ENCODE measurements around the gene SEBOX. TPM values are rescaled to one million over a fixed set of nuclear protein-coding genes. Genes with fewer than 3 reads are reported as not detected.
A peak's percentile ranks its signal among the peaks of the same experiment; 100 is the strongest.

SEBOX gene
- polyA plus RNA-seq, 4 donors: not detected

DNA sequence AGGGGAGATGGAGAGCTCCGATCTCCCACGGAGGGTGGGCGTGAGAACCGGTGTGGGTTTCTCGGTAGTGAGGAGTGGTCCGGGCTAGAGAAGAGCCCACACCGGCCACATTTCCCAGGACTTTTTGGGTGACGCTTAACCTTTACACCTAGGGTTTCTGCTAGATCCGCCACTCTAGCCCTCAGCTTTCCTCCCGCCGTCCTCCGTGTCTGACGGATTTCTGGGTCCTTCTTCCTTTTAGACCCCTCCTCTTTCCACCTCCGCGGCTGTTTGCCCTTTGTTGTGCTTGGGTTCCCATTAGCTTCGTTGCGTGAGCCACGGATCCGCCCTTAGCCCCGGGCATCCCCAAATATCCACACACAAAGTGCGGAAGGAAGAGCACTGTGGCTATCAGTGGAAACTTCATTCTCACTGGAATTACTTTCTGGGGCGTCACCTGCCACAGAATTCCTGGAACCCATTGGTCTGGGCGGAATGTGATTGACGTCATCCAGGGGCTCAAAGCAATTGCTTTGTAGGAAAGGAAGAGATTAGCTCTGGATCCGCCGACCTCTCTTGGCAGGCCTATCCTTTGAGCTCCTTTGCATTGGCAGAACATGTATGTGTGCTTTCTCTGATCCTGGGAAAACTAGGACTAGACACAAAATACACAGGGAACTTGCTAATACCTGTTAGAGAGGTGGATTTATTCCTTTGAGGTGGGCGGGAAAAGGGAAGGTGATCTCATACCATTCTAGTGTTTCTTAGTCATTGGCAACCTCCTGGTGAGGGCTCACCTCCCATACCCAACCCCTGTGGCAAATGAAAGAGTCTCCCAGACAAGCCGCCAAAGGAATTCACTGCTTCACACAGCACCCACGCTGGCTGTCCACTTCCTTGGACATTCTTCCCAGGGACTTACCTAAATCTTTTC, 28.8 kb downstream of the SEBOX start:
- peaks cover 8 to 17% (median 10%) of the 10 kb centered on the region in 3 donors for H3K4me1 ChIP-seq (ENCODE audit: control insufficient read depth in 3 of 3, insufficient read depth in 2 of 3, low read depth in 1 of 3, low read length in 2 of 3)
- peaks cover 1 to 41% (median 1%) of the 10 kb centered on the region in 3 donors for H3K36me3 ChIP-seq (ENCODE audit: control insufficient read depth in 3 of 3, insufficient read depth in 2 of 3, low read depth in 1 of 3, low read length in 3 of 3)
- DNase-seq (peak; percentile 76 to 93), FAIRE-seq (no peak)
- no peaks in the 10 kb centered on the region for H3K9me3 ChIP-seq (ENCODE audit: control insufficient read depth in 2 of 2, insufficient read depth in 1 of 2, low read depth in 1 of 2, low read length in 1 of 2)
- peak overlapping the region; percentile 82 to 100 (median 92) for H3K4me3 ChIP-seq (ENCODE audit: low read depth in 1 of 3, low read length in 3 of 3)
- no peaks in the 10 kb centered on the region for H3K27me3 ChIP-seq (ENCODE audit: control insufficient read depth in 3 of 3, insufficient read depth in 3 of 3, low read length in 3 of 3)
- H3K27ac ChIP-seq (ENCODE audit: low read depth in 1 of 3, low read length in 2 of 3): peak overlapping the region; percentile 82 to 100 (median 93)
- WGBS, 3 donors: 4 to 6% (median 6%) methylated on average over 29 of the region's 29 CpGs

DNA sequence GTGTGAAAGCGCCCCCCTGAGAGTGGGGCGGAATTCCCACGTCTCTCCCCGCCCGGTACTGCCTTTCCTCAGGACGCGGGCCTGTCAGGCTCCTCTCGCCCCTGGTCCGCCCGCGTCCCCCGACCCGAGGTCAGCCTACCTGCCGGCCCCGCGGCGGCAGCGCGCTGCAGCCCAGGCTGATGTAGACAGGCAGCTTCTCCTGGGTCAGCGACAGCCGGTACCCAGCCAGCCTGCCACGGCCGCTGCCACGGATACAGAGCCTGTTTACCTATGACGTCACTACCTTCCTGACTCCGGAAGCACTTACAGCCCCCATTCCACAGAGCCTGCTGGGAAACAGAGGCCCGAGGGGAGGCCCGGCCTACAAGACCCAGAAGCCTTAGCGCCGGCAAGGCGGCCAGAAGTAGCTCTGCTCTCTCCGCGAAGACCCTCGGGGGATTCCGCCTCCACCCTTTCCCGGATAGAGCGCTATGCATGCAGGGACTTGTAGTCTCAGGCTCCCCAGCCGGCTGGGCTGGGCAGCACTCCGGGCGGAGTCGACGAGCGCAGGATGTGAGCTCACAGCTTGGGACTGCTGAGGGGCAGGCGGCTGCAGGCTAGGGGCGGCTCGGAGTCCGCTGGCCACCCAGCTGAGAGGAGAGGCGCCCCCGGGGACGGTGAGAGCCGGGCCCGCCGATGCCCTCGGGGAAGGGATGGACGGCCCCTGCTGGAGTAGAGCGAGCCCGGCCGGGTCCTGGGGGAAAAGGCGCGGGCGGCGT, 29.6 kb downstream of the SEBOX start, which contains the start of the genes IFT20 and TNFAIP1:
TSS of gene IFT20 (minus strand) at position 272 of the 758 bp plus-strand sequence. CDS start 3,487 bp downstream, outside the sequence.
TSS of gene TNFAIP1 (plus strand) at position 561 of the 758 bp plus-strand sequence. CDS start 3,761 bp downstream, outside the sequence.
- Histone ChIP-seq H3K27me3 (ENCODE audit: control insufficient read depth in 3 of 3, insufficient read depth in 3 of 3, low read length in 3 of 3) (no peaks in the 10 kb centered on the region), H3K9me3 (ENCODE audit: control insufficient read depth in 2 of 2, insufficient read depth in 1 of 2, low read depth in 1 of 2, low read length in 1 of 2) (no peaks in the 10 kb centered on the region), H3K36me3 (ENCODE audit: control insufficient read depth in 3 of 3, insufficient read depth in 2 of 3, low read depth in 1 of 3, low read length in 3 of 3) (peaks cover 0 to 41% (median 0%) of the 10 kb centered on the region in 3 donors), H3K4me1 (ENCODE audit: control insufficient read depth in 3 of 3, insufficient read depth in 2 of 3, low read depth in 1 of 3, low read length in 2 of 3) (peaks cover 8 to 17% (median 10%) of the 10 kb centered on the region in 3 donors), H3K4me3 (ENCODE audit: low read depth in 1 of 3, low read length in 3 of 3) (peak within 1 kb of the TSS; percentile 82 to 100 (median 94)), H3K27ac (ENCODE audit: low read depth in 1 of 3, low read length in 2 of 3) (peak within 1 kb of the TSS; percentile 82 to 100 (median 93))
- FAIRE-seq: peak; percentile 76
- WGBS, 3 donors: 0 to 1% (median 1%) methylated on average over 59 to 62 of the region's 62 CpGs
- DNase-seq: peak; percentile 99 to 100

DNA sequence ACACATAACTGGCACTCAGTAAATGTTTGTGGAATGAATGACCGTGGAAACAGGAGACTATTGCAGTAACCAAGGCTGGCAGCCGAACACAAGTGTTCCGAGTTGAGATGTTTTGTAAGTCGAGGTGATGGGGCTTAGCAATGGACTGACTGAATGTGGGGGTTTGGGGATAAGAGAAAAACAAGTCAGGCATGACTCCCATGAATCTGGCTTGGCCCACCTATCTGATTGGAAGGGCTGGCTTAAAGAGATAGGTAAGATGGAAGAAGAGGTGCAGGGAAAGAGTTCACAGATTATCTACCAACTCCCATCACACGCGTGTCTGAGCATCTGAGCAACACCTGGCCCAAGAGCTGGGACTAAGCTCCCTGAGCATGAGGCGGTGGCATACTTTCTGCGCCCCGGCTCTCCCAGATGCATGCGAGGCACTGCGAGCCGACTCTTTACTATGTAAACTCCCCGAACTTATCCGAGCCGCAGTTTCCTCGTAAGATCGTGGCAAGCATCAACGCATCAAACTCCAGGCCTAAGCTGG, 30.3 kb downstream of the SEBOX start:
- Histone ChIP-seq H3K9me3 (ENCODE audit: control insufficient read depth in 2 of 2, insufficient read depth in 1 of 2, low read depth in 1 of 2, low read length in 1 of 2) (no peaks in the 10 kb centered on the region), H3K4me3 (ENCODE audit: low read depth in 1 of 3, low read length in 3 of 3) (peak overlapping the region; percentile 60 to 100 (median 94)), H3K27me3 (ENCODE audit: control insufficient read depth in 3 of 3, insufficient read depth in 3 of 3, low read length in 3 of 3) (no peaks in the 10 kb centered on the region), H3K27ac (ENCODE audit: low read depth in 1 of 3, low read length in 2 of 3) (peak overlapping the region; percentile 69 to 92 (median 84)), H3K4me1 (ENCODE audit: control insufficient read depth in 3 of 3, insufficient read depth in 2 of 3, low read depth in 1 of 3, low read length in 2 of 3) (peaks cover 8 to 17% (median 10%) of the 10 kb centered on the region in 3 donors), H3K36me3 (ENCODE audit: control insufficient read depth in 3 of 3, insufficient read depth in 2 of 3, low read depth in 1 of 3, low read length in 3 of 3) (peaks cover 0 to 37% (median 2%) of the 10 kb centered on the region in 3 donors)
- DNase-seq (no peak), FAIRE-seq (no peak)
- WGBS, 3 donors: 7 to 11% (median 7%) methylated on average over 18 of the region's 18 CpGs

DNA sequence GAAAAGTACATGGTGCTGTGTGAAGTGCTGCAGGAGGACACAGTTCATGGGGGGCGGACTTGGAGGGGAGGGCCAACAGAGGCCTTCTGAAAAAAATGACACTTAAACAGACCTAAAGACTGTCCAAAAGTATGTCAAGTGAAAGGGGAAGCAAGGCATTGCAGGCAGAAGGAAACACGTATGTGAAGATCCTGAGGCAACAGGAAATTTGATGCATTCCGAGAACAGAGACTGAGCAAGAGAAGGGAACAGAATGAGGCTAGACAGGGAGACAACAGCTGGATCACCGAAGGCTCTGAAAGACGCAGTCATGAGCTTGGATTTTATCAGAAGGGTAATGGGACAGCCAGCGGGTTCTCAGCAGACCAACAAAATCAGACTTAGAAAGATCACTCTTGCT, 30.8 kb downstream of the SEBOX start:
- H3K9me3 ChIP-seq (ENCODE audit: control insufficient read depth in 2 of 2, insufficient read depth in 1 of 2, low read depth in 1 of 2, low read length in 1 of 2): no peaks in the 10 kb centered on the region
- peaks cover under 1 to 37% (median 4%) of the 10 kb centered on the region in 3 donors for H3K36me3 ChIP-seq (ENCODE audit: control insufficient read depth in 3 of 3, insufficient read depth in 2 of 3, low read depth in 1 of 3, low read length in 3 of 3)
- DNase-seq (no peak), FAIRE-seq (no peak)
- 55 to 65% (median 58%) methylated on average over 6 of the region's 6 CpGs for WGBS, 3 donors
- H3K27me3 ChIP-seq (ENCODE audit: control insufficient read depth in 3 of 3, insufficient read depth in 3 of 3, low read length in 3 of 3): no peaks in the 10 kb centered on the region
- no peak overlapping the region for H3K27ac ChIP-seq (ENCODE audit: low read depth in 1 of 3, low read length in 2 of 3)
- peaks cover 8 to 17% (median 10%) of the 10 kb centered on the region in 3 donors for H3K4me1 ChIP-seq (ENCODE audit: control insufficient read depth in 3 of 3, insufficient read depth in 2 of 3, low read depth in 1 of 3, low read length in 2 of 3)
- peak overlapping the region in 2 of 3 donors; percentile 94 to 100 for H3K4me3 ChIP-seq (ENCODE audit: low read depth in 1 of 3, low read length in 3 of 3)

DNA sequence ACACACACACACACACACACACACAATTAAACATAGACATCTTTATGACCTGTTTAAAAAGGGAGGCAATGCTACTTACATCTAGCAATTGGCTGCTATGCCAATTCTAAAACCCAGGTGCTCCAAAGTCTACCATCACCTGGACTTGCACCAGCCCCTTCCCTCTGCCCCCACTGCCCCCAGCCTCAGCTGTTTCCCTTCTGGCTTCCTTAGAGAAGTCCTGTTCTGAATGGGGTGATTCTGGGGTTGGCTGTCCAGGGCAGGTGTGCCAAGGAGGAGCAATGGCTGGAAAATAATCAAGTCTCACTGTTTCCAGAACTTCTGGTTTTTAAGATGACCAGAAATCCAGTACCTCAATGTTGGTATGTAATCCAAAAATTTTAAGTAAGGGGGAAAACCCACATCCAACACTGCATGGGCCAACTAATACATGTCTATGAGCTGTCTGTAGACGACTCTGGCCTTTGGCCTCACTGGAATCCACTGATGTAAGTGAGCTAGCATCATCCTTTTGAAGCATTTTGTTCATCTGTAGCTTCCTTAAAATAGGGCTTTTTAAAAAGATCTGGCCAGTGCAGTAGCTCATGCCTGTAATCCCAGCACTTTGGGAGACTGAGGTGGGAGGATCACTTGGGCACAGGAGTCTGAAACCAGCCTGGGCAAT, 31.8 kb downstream of the SEBOX start:
- 48 to 63% (median 57%) methylated on average over 1 of the region's 1 CpG for WGBS, 3 donors
- FAIRE-seq: no peak
- no peak overlapping the region for H3K4me3 ChIP-seq (ENCODE audit: low read depth in 1 of 3, low read length in 3 of 3)

DNA sequence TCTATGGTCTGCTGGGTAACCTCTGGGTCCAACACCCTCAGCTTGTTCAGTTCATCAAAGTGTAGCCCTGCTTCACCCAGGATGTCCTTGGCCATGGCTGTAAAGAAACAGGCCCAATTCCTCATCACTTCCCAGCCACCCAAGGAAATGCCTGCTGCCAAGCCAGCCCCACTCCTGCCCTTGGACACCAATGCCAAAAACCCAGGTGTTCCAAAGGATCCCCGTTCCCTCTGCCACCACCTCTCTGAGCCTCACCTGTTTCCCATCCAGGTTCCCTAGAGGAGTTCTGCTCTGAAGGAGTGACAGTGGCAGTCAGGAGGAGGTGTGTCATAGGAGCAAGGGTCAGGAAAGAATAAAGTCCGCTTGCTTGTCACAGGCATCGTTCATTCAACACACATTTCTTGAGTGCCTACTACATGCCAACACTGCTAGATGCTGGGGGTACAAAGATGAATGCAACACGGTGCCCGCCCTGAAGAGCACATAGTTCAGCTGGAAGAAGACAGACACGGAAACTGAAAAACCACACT, 33.0 kb downstream of the SEBOX start:
- H3K9me3 ChIP-seq (ENCODE audit: control insufficient read depth in 2 of 2, insufficient read depth in 1 of 2, low read depth in 1 of 2, low read length in 1 of 2): no peaks in the 10 kb centered on the region
- peaks cover 7 to 12% (median 8%) of the 10 kb centered on the region in 3 donors for H3K4me1 ChIP-seq (ENCODE audit: control insufficient read depth in 3 of 3, insufficient read depth in 2 of 3, low read depth in 1 of 3, low read length in 2 of 3)
- H3K27ac ChIP-seq (ENCODE audit: low read depth in 1 of 3, low read length in 2 of 3): peak overlapping the region in 2 of 3 donors; percentile 7 to 17
- no peaks in the 10 kb centered on the region for H3K27me3 ChIP-seq (ENCODE audit: control insufficient read depth in 3 of 3, insufficient read depth in 3 of 3, low read length in 3 of 3)
- H3K4me3 ChIP-seq (ENCODE audit: low read depth in 1 of 3, low read length in 3 of 3): peak overlapping the region in 1 of 3 donors; percentile 41
- FAIRE-seq (no peak), DNase-seq (peak; percentile 23 to 87)
- WGBS, 3 donors: 49 to 75% (median 50%) methylated on average over 6 of the region's 6 CpGs
- H3K36me3 ChIP-seq (ENCODE audit: control insufficient read depth in 3 of 3, insufficient read depth in 2 of 3, low read depth in 1 of 3, low read length in 3 of 3): peaks cover 2 to 36% (median 7%) of the 10 kb centered on the region in 3 donors

More for the DNA sequence above, 31.8 kb downstream of the SEBOX start:
- H3K9me3 ChIP-seq (ENCODE audit: control insufficient read depth in 2 of 2, insufficient read depth in 1 of 2, low read depth in 1 of 2, low read length in 1 of 2): no peaks in the 10 kb centered on the region
- DNase-seq: no peak
- peaks cover 8 to 17% (median 10%) of the 10 kb centered on the region in 3 donors for H3K4me1 ChIP-seq (ENCODE audit: control insufficient read depth in 3 of 3, insufficient read depth in 2 of 3, low read depth in 1 of 3, low read length in 2 of 3)
- H3K27me3 ChIP-seq (ENCODE audit: control insufficient read depth in 3 of 3, insufficient read depth in 3 of 3, low read length in 3 of 3): no peaks in the 10 kb centered on the region
- H3K36me3 ChIP-seq (ENCODE audit: control insufficient read depth in 3 of 3, insufficient read depth in 2 of 3, low read depth in 1 of 3, low read length in 3 of 3): peaks cover 2 to 33% (median 7%) of the 10 kb centered on the region in 3 donors
- H3K27ac ChIP-seq (ENCODE audit: low read depth in 1 of 3, low read length in 2 of 3): peak overlapping the region in 1 of 3 donors; percentile 59

DNA sequence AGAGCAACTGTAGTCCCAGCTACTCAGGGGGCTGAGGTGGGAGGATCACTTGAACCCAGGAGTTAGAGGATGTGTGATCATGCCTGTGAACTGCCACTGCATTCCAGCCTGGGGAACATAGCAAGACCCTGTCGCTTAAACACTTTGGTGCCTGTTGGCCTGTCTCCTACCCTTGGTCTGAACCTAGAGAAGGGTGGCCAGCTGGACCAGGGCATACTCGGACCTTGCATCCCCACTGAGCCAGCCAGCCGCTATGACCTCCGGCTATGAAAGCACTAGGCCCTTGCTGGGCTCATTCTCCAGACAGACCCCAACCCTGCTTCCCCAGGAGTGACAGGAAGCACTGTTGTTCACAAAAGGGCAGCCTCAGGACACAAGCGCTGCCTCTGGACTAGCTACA, 34.3 kb downstream of the SEBOX start:
- WGBS, 3 donors: 91 to 93% (median 93%) methylated on average over 5 of the region's 5 CpGs
- DNase-seq (no peak), FAIRE-seq (no peak)
- no peak overlapping the region for H3K4me3 ChIP-seq (ENCODE audit: low read depth in 1 of 3, low read length in 3 of 3)
- H3K27ac ChIP-seq (ENCODE audit: low read depth in 1 of 3, low read length in 2 of 3): no peak overlapping the region
- H3K9me3 ChIP-seq (ENCODE audit: control insufficient read depth in 2 of 2, insufficient read depth in 1 of 2, low read depth in 1 of 2, low read length in 1 of 2): no peaks in the 10 kb centered on the region
- H3K36me3 ChIP-seq (ENCODE audit: control insufficient read depth in 3 of 3, insufficient read depth in 2 of 3, low read depth in 1 of 3, low read length in 3 of 3): peaks cover 2 to 40% (median 7%) of the 10 kb centered on the region in 3 donors
- H3K27me3 ChIP-seq (ENCODE audit: control insufficient read depth in 3 of 3, insufficient read depth in 3 of 3, low read length in 3 of 3): no peaks in the 10 kb centered on the region
- peaks cover 0 to 9% (median 3%) of the 10 kb centered on the region in 3 donors for H3K4me1 ChIP-seq (ENCODE audit: control insufficient read depth in 3 of 3, insufficient read depth in 2 of 3, low read depth in 1 of 3, low read length in 2 of 3)

Measured in small intestine (tissue), 7 donors.